NK-92 (cell line): Measurements from ENCODE around the gene MRC2.

ENCODE experiments used
- DNase-seq: peaks from one replicate; lab custom pipeline; 2025; ENCODE audit not compliant: unreplicated experiment; lab: John Stamatoyannopoulos, UW

Gene MRC2

DNA sequence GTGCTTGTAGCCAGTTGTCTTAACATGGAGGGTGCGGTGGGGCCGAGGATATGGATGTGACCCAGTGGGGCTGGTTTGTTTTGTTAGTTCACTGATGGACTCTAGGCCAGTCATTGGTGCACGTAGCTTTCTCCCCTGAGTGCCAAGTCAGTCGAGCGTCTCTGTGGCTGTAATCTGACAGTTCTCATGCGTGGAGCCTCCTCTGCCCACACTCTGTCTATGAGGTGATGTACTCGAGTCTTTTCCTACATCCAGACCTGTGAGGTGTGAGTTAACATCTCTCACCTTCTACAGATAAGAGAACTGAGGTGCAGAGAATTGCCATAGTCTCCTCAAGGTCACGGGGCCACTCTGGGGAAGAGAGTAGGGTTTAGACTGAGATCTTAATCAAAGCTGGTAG, 90.4 kb downstream of the MRC2 start:
- no peak for DNase-seq

DNA sequence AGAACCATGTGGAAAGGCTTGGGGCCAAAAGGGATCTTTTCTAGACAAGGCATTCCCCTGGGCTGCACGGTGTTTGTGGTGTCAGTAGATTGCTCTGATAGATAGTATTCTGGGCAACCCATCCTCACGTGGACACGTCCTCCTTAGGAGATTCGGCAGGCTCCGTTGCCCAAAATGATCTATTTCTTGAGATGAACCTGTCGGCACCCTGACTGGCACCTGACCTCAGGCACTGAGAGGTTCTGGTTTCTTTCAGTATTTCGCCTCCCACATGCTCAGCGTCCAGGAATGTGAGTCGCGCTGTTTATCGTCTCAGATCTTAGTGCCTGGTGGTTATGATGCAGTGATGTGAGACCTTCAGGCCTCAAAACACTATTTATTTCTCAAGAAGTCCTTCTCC, 91.0 kb downstream of the MRC2 start:
- no peak for DNase-seq

DNA sequence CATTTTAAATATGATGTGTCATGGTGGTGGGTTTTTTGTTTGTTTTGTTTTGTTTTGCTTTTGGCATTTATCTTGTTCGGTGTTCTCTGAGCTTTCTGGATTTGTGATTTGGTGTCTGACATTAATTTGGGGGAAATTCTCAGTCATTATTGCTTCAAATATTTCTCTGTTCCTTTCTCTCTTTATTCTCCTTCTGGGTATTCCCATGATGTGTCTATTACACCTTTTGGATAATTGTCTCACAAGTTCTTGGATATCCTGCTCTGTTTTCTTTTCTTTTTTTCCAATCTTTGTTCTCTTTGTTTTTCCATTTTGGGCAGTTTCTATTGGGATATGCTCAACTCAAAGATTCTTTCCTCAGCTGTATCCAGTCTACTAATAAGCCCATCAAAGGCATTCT, 92.1 kb downstream of the MRC2 start:
- no peak for DNase-seq

DNA sequence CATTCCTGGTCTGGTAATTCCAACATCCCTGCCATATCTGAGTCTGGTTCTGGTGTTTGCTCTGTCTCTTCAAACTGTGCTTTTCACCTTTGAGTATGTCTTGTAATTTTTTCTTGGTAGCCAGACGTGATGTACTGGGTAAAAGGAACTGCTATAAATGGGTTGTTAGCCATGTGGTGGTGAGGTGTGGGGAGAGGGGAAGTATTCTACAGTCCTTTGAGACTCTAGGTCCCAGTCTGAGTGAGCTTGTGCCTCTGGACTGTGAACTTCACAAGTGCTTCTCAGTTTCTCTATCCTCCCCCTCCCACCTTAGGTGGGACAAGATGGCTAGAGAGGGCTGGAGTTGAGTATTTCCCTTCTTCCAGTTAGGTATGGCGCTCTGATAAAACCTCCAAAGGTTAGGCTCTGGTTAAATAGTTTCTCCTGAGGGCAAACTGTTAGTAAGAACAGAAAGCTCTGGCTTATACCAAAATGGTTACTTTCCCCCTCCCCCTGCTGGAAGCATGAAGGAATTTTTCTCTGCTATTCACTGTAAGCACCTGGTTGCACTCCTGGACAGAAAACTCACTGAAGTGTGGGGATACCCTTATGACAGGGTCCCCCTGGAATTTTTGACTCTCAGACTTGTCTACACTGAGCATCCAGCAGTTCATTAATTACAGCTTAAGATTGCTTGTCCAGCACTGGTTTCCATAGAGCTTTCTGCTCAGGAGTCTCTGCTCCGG, 92.8 kb downstream of the MRC2 start:
- no peak for DNase-seq

DNA sequence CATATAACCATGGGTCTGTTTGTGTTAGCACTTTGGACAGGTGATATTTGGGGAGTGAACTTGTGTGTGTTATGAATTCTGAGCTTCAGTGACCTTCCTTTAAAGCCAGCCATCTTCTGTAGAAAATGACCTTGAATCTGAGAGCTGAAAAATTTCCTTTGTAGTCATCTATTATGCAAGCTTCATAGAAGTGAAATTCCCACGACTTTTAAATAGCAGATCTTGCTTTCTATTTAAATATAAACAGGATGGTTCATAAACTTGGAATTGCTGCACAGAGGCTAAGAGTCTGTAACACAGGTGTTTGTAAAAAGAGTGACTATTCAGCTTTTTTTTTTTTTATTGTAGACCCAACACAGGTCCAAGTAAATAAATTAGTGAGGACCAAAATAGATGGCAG, 95.2 kb downstream of the MRC2 start:
- DNase-seq, result no peak

DNA sequence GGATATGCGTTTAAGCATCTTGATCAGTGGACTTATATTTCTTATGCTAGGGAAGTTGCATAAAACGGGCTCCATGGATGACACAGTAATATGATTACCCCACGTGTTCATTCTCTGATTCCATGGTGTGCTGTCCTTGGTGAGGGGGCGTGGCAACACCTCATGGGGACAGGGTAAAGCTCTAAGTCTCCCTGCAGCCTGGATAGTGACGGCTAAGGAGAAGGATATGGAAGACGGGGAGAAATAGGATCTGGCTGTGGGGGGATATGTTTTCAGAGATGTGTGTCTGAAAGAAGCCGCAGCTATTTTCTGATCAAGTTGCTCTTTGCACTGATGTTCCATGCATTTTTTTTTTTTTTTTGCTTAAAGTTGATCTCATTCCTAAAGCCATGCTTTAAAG, 96.4 kb downstream of the MRC2 start:
- no peak for DNase-seq

DNA sequence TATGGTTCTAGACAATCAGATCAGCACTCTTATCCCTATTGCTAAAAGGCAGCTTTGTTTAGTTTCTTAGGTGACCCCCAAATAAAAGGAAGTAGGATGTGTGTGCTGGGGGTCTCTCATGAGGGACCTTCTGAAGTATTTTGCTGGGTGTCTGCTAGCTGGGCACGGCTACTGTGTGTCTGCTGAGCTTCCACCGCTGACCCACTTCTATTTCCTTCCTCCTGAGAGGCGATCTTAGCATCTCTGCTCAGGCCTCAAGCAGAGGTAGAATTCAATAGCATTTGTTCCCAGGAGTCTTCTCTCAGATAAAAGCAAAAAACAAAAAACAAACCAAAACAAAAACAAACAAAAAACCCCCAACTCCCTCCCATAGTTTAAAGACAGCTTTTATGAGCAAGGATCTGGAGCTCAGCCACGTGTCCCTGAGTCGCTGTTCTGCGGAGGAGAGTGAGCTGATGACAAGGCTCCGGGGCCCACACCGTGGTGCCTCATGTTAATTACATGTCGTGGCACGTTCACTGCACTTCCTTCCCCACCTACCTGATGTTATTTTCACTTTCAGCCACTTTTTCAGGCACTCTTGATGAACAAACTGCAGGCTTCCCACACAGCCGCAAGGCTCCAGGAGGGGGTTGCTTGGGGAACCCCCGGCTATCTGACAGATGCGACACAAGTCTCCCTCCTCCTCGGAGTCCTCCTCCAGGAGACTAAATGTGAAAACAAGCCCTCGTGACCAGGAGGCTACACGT, 97.1 kb downstream of the MRC2 start:
- DNase-seq, result no peak

DNA sequence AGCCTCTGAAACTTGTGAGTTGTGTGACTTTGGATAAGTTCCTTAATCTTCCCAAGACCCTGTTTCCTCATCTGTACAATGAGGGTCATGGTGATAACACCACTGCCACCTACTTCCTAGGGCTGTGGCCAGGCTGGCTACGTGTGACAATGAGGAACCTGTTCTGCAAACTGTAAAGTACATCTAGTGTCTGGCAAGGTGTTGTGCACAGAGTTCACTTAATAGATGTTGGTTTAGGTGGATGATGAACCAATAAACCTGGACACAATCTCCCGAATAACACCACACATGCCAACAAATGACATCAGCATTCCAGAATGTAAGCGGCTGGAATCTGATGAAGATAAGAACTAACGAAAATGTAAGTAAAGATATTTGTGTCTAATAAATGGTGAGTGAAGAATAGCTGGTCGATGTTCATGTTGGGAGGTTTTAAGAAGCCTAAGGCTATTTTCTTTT, 98.3 kb downstream of the MRC2 start:
- DNase-seq, result no peak

DNA sequence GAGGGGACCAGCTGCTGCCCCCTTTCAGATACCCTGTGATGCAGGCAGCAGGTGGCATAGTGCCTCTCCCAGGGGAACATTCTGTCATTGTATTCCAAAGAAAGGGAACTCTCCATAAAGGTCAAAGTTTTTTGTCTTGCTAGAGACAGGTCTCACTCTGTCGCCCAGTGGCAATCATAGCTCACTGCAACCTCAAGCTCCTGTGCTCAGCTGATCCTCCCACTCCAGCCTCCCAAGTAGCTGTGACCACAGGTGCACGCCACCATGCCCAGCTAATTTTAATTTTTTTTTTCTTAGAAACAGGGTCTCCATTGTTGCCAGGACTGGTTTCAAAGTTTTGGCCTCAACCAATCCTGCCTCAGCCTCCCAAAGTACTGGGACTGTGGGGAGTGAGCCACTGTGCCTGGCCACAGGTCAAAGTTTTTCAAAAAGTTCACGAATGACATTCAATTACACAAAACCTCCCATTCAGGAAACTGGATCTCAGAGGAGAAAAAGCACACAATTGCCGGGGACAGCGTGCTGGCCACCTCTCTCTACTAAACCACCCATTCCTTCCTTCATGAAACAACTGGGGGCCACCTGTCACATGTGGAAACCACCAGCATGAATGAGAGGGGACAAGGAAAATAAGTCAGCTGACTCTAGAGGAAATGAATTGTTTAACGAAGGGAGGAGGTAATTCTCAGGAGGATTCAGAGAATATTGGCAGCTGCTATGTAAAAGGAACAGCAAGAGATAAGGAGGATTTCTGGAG, 100.6 kb downstream of the MRC2 start:
- no peak for DNase-seq

DNA sequence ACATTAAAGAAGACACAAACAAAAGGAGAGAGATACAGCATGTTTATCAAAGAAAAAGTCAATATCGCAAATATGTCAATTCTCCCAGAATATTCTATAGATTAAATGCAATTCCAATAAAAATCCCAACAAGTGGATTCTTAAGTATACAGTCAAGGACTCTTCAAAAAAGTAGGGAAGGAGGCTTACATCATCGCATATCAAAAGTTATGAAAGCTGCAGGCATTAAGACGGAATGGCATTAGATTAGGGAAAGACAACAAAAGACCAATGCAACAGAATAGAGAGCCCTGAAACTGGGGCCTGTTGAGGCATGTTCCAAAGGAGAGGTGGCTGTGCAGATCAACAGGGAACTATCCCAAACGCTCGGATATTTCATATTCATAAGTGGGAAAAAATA, 104.7 kb downstream of the MRC2 start:
- no peak for DNase-seq

DNA sequence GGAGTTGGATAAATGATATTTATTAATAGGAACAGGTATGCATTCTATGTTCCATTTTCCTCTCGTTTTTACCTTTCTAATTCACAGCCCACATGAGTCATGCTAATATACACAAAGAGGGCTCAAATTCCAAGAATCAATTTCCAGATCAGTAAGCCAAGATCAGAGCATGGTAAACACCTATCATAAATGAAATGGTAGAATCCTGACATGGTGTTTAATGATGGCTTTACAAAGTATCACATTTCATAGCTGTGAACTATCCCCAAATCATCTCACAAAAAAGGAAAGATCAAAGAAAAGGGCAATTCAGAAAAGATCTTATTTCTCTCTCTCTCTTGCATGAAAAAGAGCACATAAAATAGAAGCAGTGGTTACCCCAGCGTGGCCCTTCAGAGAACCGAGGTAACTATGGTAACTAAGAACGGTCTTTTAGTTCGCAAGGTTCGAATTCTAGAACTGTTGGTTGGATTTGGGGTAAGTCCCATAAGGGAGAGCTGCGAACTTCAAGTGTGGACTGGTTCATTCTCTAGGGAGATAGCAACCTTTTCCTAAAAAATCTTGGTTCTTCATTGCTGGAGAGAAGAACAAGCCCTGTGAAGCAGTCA, 107.7 kb downstream of the MRC2 start:
- no peak for DNase-seq

DNA sequence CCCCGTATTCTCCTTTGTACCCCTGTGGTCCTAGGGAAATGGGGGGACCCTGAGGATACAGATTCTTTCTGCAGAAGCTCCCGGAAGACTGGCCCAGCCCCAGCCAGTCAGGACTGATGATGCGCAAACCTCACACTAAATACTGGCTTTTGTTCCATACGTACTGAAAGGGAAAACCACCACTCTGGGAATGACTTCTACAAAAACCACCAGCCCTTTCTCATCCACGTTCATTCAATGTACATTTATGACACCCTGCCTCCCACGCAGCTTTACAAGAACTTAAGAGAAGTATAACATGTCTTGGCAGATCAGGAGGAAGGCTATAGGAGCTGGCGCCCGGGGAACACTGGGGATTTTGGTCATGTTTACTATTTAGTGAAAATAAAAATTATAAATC, 110.0 kb downstream of the MRC2 start:
- no peak for DNase-seq

DNA sequence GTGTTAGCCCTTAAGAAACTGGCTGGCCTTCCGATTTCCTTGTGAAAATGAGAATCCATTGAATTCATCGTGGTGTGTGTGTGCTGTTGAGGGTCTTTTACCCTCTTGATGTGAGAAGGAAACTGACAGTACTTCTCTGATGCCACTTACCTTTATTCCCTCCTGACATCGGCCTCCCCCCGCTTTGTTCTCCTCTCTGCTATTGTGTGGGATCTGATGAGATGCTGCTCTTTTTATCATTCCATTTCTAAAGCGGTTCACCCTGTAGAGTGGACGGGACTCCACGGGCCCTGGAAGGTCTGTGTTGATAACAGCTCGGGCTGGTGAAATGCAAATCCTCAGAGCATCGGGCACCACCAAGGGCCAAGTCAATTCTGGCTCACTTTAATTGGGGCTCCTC, 110.8 kb downstream of the MRC2 start:
- no peak for DNase-seq

DNA sequence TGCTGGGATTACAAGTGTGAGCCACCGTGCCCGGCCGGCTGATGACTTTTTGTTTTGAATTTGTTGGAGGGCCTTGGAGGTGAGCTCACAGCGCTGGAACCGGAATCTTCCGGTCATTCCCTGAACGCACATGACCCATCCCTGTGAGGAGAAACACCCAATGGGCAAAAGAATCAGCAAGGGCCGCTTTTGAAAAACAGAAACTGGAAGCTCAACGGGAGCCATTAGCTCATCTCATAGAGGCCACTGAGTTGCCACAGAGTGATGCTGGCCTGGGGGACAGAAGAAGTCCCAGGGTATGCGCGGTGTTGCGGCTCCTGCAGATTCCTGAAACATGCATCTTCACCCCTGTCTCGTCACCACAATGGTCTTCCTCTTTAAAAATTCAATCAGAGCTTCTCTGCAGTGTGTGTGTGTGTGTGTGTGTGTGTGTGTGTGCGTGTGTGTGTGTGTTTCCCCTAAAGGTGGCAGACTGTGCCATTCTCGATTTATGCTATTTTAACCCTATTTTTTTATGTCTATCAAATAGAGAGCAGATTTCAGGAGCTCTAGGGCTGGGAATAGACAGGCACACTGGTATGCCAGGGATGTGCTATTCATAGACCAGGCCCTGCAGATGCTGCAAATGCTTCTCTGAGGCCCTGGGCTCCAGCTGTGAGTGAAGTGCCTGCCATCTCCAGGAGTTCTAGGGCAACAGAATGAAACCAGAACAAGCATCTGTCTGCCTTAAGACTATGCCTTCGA, 112.3 kb downstream of the MRC2 start:
- no peak for DNase-seq

DNA sequence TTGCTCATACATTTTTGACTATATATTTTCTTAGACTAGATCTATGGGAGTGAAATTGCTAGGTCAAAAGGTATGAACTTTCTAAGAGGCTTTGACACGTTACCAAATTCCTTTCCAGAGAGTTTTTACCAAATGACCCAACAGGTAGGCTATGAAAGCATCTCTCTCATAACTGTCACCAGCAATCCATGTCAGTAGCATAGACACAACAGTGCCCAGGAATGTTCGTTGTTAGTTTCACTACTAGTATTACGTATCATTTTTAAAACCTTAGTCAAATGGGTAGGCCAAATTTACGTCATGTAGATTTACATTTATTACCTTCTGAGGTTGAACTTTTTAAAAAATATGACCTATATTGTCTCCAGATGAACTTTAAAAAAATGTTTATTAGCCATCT, 113.8 kb downstream of the MRC2 start:
- no peak for DNase-seq
